Coronary artery (tissue), 2 donors: ENCODE data around the gene ZNHIT1.
A peak's percentile ranks its signal among the peaks of the same experiment; 100 is the strongest.

Experiments used
- DNase-seq: peaks from one replicate; pipeline ENCODE4 v3.0.0-alpha.2; 2017; ENCODE audit warnings: low spot score
- H3K27ac ChIP-seq, 2 donors: fragments of 200-600 bp; sonication (generic); one replicate each; pipeline ENCODE4 v1.5.1; 2016 to 2019
- H3K4me3 ChIP-seq: fragments of 200-600 bp; sonication (generic); 2 replicates; pipeline ENCODE4 v1.5.1; 2016; ENCODE audit warnings: mild to moderate bottlenecking, moderate library complexity
- CTCF ChIP-seq: fragments of 200-600 bp; sonication (generic); IDR thresholded peaks from one replicate; pipeline ENCODE4 v1.5.1; 2019; ENCODE audit warnings: antibody characterized with exemption

ZNHIT1 gene

GRCh38 chr7:101222275-101222830 is 4.4 kb downstream of the ZNHIT1 start:
- no peak for DNase-seq
- no peak for TF ChIP-seq CTCF

GRCh38 chr7:101223528-101223927 is 5.6 kb downstream of the ZNHIT1 start:
- DNase-seq: no peak
- Histone ChIP-seq H3K27ac (no peak overlapping the region), H3K4me3 (no peak overlapping the region)
- no peak for TF ChIP-seq CTCF

More at GRCh38 chr7:101222275-101222830, 4.4 kb downstream of the ZNHIT1 start:
- Histone ChIP-seq H3K27ac (no peak overlapping the region), H3K4me3 (no peak overlapping the region)

GRCh38 chr7:101225650-101226049 is 7.7 kb downstream of the ZNHIT1 start:
- no peak for TF ChIP-seq CTCF
- DNase-seq: no peak
- H3K4me3 ChIP-seq: no peak overlapping the region
- H3K27ac ChIP-seq: no peak overlapping the region

- no peak overlapping the region for H3K27ac ChIP-seq
- no peak overlapping the region for H3K4me3 ChIP-seq
- DNase-seq: no peak
- no peak for TF ChIP-seq CTCF
These were observed 8.8 kb downstream of the ZNHIT1 start for GRCh38 chr7:101226721-101227120.

GRCh38 chr7:101231644-101232043 is 13.7 kb downstream of the ZNHIT1 start:
- no peak for DNase-seq
- Histone ChIP-seq H3K27ac (no peak overlapping the region), H3K4me3 (no peak overlapping the region)
- no peak for TF ChIP-seq CTCF

GRCh38 chr7:101232141-101232850 is 14.3 kb downstream of the ZNHIT1 start:
- TF ChIP-seq CTCF: no peak
- no peak for DNase-seq
- Histone ChIP-seq H3K27ac (peak overlapping the region in 1 of 2 donors; percentile 37), H3K4me3 (peak overlapping the region; percentile 53)
